Measurements from ENCODE around the gene SLC25A45.

The SLC25A45 gene

DNA sequence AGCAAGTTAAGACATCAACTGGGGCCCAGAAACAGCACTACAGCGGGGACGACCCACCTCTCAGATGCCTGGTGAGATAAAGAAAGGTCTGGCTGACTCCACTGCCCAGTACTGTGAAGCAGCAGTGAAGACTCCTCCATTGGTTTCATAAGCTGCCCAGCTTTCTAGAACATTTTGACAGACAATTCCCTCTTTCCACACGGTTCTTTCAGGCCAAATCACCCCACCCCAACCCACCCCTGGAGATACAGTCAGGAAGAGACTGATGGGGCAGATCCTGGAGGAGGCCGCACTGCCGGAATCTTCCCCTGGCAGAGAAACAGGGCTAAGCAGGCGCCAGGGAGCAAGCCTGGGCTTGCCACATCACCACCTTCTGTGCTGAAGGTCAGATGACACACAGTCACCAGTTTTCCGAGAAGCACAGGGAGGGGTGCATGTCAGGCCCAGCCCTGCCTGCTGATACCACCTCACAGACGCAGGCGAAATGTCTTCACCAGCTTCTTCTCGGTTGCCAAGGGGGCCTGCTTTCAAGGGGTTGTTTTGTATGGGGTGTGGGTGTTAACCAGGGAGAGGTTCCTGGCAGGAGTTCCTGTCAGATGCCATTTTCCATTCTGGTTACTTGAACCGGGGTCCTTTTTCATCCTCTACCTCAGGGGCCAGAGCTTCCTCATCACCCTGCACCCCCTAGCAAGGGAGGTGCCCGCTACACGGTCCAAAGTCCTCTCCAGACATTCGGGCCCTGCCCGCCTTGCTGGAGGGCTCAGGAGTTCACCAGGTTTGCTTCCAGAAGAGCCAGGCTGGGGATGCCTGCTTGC, 38.7 kb upstream of the SLC25A45 start:
- Histone ChIP-seq H3K4me1 (ENCODE audit: control insufficient read depth in 5 of 5, insufficient read depth in 5 of 5, low read length in 5 of 5) (peaks cover 17 to 58% (median 53%) of the 10 kb centered on the region in 5 donors), H3K9ac (ENCODE audit: low read length in 5 of 5) (peak overlapping the region; percentile 98 to 100 (median 100)), H3K36me3 (ENCODE audit: control insufficient read depth in 5 of 5, insufficient read depth in 5 of 5, low read length in 5 of 5) (peaks cover 3 to 22% (median 16%) of the 10 kb centered on the region in 5 donors), H3K4me3 (ENCODE audit: low read depth in 1 of 5, low read length in 5 of 5) (peak overlapping the region; percentile 70 to 100 (median 78)), H3K27ac (ENCODE audit: low read depth, low read length) (peak overlapping the region; percentile 100), H3K9me3 (ENCODE audit: control insufficient read depth in 5 of 5, low read length in 5 of 5) (no peaks in the 10 kb centered on the region), H3K27me3 (ENCODE audit: control insufficient read depth in 5 of 5, insufficient read depth in 4 of 5, low read length in 5 of 5) (no peaks in the 10 kb centered on the region)

DNA sequence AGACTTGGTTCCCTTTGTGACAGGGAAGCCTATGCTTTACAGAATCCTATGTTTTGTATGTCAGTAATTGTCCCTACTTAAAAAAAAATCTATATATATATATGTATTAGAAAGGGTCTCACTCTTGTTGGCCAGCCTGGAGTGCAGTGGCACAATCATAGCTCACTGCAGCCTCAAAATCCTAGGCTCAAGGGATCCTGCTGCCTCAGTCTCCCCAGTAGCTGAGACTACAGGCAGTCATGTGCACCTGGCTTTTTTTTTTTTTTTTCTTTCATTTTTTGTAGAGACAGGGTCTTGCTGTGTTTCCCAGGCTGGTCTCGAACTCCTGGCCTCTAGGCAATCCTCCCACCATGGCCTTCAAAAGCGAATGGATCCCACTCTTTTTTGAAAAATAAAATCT, 38.1 kb upstream of the SLC25A45 start:
- Histone ChIP-seq H3K27me3 (ENCODE audit: control insufficient read depth in 5 of 5, insufficient read depth in 4 of 5, low read length in 5 of 5) (no peaks in the 10 kb centered on the region), H3K36me3 (ENCODE audit: control insufficient read depth in 5 of 5, insufficient read depth in 5 of 5, low read length in 5 of 5) (peaks cover 3 to 17% (median 15%) of the 10 kb centered on the region in 5 donors)

DNA sequence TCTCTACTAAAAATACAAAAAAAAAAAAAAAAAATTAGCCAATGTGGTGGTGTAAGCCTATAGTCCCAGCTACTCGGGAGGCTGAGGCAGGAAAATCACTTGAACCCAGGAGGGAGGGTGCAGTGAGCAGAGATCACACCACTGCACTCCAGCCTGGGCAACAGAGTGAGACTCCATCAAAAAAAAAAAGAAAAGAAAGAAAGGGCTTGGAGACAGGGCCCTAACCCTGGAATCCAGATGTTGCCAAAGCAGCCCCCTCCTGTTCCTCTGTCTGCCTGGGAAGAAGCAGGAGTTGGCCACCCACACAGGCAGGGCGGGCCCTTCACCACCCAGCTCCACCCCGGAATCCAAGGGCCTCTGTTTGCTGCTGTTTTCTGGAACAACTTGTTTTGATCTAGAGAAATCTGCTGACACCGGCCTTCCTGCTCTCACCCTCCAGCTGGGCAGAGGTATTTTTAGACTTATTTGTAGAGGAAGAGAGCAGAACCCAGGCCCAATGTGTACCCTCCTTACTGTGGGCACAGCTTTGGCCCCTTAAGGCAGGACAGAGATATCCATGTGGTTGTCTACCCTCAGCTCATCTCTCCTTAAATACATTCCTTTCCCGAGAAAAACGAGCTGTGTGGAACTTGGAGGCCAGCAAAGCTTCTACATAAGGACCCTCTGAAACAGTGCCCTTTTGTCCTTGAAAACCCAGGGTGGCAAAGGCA, 37.5 kb upstream of the SLC25A45 start:
- H3K4me1 ChIP-seq (ENCODE audit: control insufficient read depth in 5 of 5, insufficient read depth in 5 of 5, low read length in 5 of 5), result peaks cover 17 to 68% (median 65%) of the 10 kb centered on the region in 5 donors
- H3K27ac ChIP-seq (ENCODE audit: low read depth, low read length), result peak overlapping the region; percentile 100
- H3K4me3 ChIP-seq (ENCODE audit: low read depth in 1 of 5, low read length in 5 of 5), result peak overlapping the region; percentile 60 to 87 (median 70)
- H3K36me3 ChIP-seq (ENCODE audit: control insufficient read depth in 5 of 5, insufficient read depth in 5 of 5, low read length in 5 of 5), result peaks cover 0 to 12% (median 10%) of the 10 kb centered on the region in 5 donors
- H3K27me3 ChIP-seq (ENCODE audit: control insufficient read depth in 5 of 5, insufficient read depth in 4 of 5, low read length in 5 of 5), result no peaks in the 10 kb centered on the region
- H3K9ac ChIP-seq (ENCODE audit: low read length in 5 of 5), result peak overlapping the region; percentile 98 to 100 (median 100)
- H3K9me3 ChIP-seq (ENCODE audit: control insufficient read depth in 5 of 5, low read length in 5 of 5), result no peaks in the 10 kb centered on the region

More for the DNA sequence above, 38.1 kb upstream of the SLC25A45 start:
- Histone ChIP-seq H3K4me1 (ENCODE audit: control insufficient read depth in 5 of 5, insufficient read depth in 5 of 5, low read length in 5 of 5) (peaks cover 17 to 62% (median 60%) of the 10 kb centered on the region in 5 donors), H3K4me3 (ENCODE audit: low read depth in 1 of 5, low read length in 5 of 5) (peak overlapping the region; percentile 60 to 87 (median 70)), H3K27ac (ENCODE audit: low read depth, low read length) (peak overlapping the region; percentile 100), H3K9me3 (ENCODE audit: control insufficient read depth in 5 of 5, low read length in 5 of 5) (no peaks in the 10 kb centered on the region), H3K9ac (ENCODE audit: low read length in 5 of 5) (peak overlapping the region; percentile 98 to 100 (median 100))

DNA sequence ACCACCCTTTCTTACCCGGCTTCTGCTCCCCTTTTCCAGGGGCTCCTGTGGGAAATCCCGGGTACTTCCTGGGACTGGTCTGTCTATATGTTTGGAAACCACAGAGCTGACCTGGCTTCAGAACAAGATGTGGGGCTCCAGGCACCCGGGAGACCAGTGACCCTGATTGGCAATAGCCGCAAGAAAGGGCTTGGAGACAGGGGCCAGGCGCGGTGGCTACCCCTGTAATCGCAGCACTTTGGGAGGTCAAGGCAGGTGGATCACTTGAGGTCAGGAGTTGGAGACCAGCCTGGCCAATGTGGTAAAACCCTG, 37.0 kb upstream of the SLC25A45 start:
- peak overlapping the region; percentile 98 to 100 (median 100) for H3K9ac ChIP-seq (ENCODE audit: low read length in 5 of 5)
- H3K27ac ChIP-seq (ENCODE audit: low read depth, low read length), result peak overlapping the region; percentile 100
- H3K4me1 ChIP-seq (ENCODE audit: control insufficient read depth in 5 of 5, insufficient read depth in 5 of 5, low read length in 5 of 5), result peaks cover 17 to 68% (median 65%) of the 10 kb centered on the region in 5 donors
- H3K4me3 ChIP-seq (ENCODE audit: low read depth in 1 of 5, low read length in 5 of 5), result peak overlapping the region; percentile 35 to 87 (median 70)
- H3K9me3 ChIP-seq (ENCODE audit: control insufficient read depth in 5 of 5, low read length in 5 of 5), result no peaks in the 10 kb centered on the region
- peaks cover 0 to 9% (median 5%) of the 10 kb centered on the region in 5 donors for H3K36me3 ChIP-seq (ENCODE audit: control insufficient read depth in 5 of 5, insufficient read depth in 5 of 5, low read length in 5 of 5)
- no peaks in the 10 kb centered on the region for H3K27me3 ChIP-seq (ENCODE audit: control insufficient read depth in 5 of 5, insufficient read depth in 4 of 5, low read length in 5 of 5)

DNA sequence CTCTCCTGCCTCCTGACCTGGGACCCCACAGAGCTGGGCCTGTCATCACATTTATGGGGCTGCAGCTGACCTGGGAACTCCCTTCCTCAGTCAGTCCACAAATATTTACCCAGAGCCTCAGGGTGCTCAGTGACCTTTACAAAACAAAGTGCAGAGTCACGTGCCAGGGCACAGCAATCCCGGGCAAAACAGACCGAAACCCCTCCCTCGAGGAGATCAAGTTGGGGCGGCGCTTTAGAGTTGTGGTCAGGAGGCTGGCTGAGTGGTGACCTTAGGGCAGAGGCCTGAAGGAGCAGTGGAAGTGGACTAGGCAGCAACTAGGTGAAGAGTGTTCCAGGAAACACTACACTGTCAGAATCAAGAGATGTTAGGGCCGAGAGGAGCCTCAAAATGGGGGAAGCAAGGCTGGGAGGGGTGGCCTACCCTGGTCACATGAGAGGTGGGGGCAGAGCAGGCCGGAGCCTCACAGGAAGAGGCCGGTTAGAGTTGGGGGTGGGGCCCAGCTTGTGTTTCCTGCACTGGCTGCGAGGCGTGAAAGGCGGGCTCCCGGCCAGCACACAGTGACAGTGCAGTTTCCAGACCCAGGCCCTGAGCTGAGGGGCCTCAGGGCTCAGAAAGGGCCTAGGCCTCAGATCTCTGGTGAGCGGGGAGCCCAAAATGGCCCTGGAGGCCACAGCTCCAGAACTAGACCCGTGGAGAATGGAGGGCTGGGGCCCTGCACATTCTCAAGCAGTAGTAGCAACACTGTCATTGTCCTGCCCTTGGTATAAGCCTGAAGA, 36.4 kb upstream of the SLC25A45 start:
- Histone ChIP-seq H3K4me1 (ENCODE audit: control insufficient read depth in 5 of 5, insufficient read depth in 5 of 5, low read length in 5 of 5) (peaks cover 17 to 68% (median 65%) of the 10 kb centered on the region in 5 donors), H3K27me3 (ENCODE audit: control insufficient read depth in 5 of 5, insufficient read depth in 4 of 5, low read length in 5 of 5) (no peaks in the 10 kb centered on the region), H3K36me3 (ENCODE audit: control insufficient read depth in 5 of 5, insufficient read depth in 5 of 5, low read length in 5 of 5) (peaks cover 0 to 7% (median 4%) of the 10 kb centered on the region in 5 donors), H3K27ac (ENCODE audit: low read depth, low read length) (peak overlapping the region; percentile 100), H3K9ac (ENCODE audit: low read length in 5 of 5) (peak overlapping the region; percentile 98 to 100 (median 100)), H3K4me3 (ENCODE audit: low read depth in 1 of 5, low read length in 5 of 5) (peak overlapping the region; percentile 35 to 87 (median 70)), H3K9me3 (ENCODE audit: control insufficient read depth in 5 of 5, low read length in 5 of 5) (no peaks in the 10 kb centered on the region)

DNA sequence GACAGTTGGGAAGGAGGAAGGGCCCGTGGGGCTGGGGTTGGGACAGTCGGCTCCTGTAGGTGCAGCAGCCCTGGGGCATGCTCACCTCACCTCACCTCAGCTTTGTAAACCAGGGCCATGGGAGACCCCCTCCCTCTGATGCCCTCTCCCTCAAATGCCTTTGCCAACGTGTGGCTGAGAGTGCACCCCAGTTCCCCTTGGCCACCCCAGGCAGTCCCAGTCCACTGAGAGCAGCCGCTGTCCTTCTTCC, 35.9 kb upstream of the SLC25A45 start:
- H3K27me3 ChIP-seq (ENCODE audit: control insufficient read depth in 5 of 5, insufficient read depth in 4 of 5, low read length in 5 of 5), result no peaks in the 10 kb centered on the region
- H3K9me3 ChIP-seq (ENCODE audit: control insufficient read depth in 5 of 5, low read length in 5 of 5), result no peaks in the 10 kb centered on the region
- peak overlapping the region; percentile 34 to 71 (median 70) for H3K4me3 ChIP-seq (ENCODE audit: low read depth in 1 of 5, low read length in 5 of 5)
- H3K36me3 ChIP-seq (ENCODE audit: control insufficient read depth in 5 of 5, insufficient read depth in 5 of 5, low read length in 5 of 5), result peaks cover 0 to 9% (median 7%) of the 10 kb centered on the region in 5 donors
- H3K4me1 ChIP-seq (ENCODE audit: control insufficient read depth in 5 of 5, insufficient read depth in 5 of 5, low read length in 5 of 5), result peaks cover 17 to 68% (median 65%) of the 10 kb centered on the region in 5 donors
- peak overlapping the region; percentile 86 to 100 (median 100) for H3K9ac ChIP-seq (ENCODE audit: low read length in 5 of 5)
- peak overlapping the region; percentile 100 for H3K27ac ChIP-seq (ENCODE audit: low read depth, low read length)

DNA sequence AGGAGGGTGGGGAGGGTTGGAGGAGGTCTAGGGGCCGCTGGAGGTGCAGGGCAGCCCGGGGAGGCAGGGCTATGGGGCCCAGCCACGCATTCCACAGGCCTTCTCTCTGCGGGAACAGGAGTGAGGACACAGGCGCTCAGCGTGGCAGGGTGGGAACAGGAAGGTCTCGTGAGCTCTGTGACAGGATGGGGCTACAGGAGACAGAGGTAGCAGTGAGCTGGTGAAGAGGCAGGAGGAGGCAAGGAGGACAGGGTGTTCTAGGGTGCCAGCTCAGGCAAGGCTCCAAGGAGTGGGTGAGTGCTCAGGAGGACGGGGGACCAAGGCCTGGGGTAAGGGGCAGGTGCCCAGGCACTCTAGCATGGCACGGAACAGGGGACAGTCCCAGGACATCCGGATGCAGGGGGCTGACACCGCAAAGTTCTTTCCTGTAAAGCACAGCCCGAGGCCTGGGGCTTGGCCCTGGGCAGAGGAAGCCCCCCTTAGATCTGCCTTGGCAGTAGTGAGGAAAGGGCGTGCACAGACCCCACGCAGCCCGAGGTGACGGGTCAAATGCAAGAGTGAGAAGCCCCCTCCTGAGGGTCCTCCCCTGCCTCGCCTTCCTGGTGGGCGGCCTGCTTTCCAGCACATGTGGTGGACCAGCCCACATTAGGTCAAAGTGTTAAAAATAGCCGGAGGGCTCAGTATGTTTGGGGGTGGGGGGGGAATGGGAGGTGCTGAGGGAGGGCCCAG, 35.4 kb upstream of the SLC25A45 start:
- H3K27me3 ChIP-seq (ENCODE audit: control insufficient read depth in 5 of 5, insufficient read depth in 4 of 5, low read length in 5 of 5), result no peaks in the 10 kb centered on the region
- H3K4me1 ChIP-seq (ENCODE audit: control insufficient read depth in 5 of 5, insufficient read depth in 5 of 5, low read length in 5 of 5), result peaks cover 17 to 68% (median 65%) of the 10 kb centered on the region in 5 donors
- peaks cover 0 to 9% (median 7%) of the 10 kb centered on the region in 5 donors for H3K36me3 ChIP-seq (ENCODE audit: control insufficient read depth in 5 of 5, insufficient read depth in 5 of 5, low read length in 5 of 5)
- H3K9ac ChIP-seq (ENCODE audit: low read length in 5 of 5), result peak overlapping the region; percentile 86 to 100 (median 100)
- H3K27ac ChIP-seq (ENCODE audit: low read depth, low read length), result peak overlapping the region; percentile 100
- H3K4me3 ChIP-seq (ENCODE audit: low read depth in 1 of 5, low read length in 5 of 5), result peak overlapping the region; percentile 57 to 74 (median 61)
- no peaks in the 10 kb centered on the region for H3K9me3 ChIP-seq (ENCODE audit: control insufficient read depth in 5 of 5, low read length in 5 of 5)

DNA sequence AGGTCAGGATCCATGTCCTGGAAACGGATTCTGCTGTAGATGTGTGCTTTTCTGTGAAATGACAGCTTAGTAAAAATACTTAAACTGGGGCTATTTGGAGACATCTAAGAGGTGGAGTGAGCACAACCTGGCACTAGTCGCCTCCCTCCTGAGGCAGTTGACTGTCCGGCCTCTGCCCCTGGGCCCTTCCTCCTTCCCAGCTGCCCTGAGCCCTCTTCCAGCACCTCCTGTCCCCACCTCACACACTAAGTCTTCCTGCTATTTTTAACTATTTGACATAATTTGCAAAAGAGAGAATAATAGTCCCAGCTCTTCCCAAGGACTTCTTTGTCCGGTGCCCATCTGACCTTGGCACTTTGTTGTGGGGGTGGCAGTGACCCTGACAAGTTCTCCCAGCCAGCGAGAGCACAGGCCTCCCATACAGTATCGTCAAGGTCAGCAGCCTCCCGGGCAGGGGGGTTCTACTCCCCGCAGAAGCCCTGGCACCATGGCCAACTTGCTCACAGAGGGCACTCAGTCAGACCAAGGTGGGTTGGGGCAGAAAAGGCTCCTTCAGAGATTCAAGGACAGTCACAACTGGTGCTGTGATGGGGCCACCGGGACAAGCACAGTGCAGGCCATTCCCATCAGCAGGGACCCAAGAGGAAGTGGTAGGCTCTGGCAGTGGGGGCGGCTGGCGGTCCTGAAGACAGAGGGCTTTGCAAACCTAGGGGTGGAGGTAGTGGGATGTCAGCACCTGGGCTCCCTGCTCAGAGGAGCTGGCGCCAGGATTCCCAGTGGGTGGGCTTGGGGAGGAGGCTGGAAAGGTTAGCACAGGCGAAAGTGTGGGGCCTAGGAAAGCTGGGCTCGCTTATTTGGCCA, 34.6 kb upstream of the SLC25A45 start:
- Histone ChIP-seq H3K27me3 (ENCODE audit: control insufficient read depth in 5 of 5, insufficient read depth in 4 of 5, low read length in 5 of 5) (no peaks in the 10 kb centered on the region), H3K27ac (ENCODE audit: low read depth, low read length) (peak overlapping the region; percentile 100), H3K36me3 (ENCODE audit: control insufficient read depth in 5 of 5, insufficient read depth in 5 of 5, low read length in 5 of 5) (peaks cover 0 to 15% (median 11%) of the 10 kb centered on the region in 5 donors), H3K9me3 (ENCODE audit: control insufficient read depth in 5 of 5, low read length in 5 of 5) (no peaks in the 10 kb centered on the region), H3K4me3 (ENCODE audit: low read depth in 1 of 5, low read length in 5 of 5) (peak overlapping the region; percentile 51 to 74 (median 60)), H3K4me1 (ENCODE audit: control insufficient read depth in 5 of 5, insufficient read depth in 5 of 5, low read length in 5 of 5) (peaks cover 17 to 75% (median 65%) of the 10 kb centered on the region in 5 donors), H3K9ac (ENCODE audit: low read length in 5 of 5) (peak overlapping the region; percentile 86 to 100 (median 100))

Measured in subcutaneous abdominal adipose tissue (tissue), 5 donors.